ENCODE measurements around the gene ACP3.
"Not testable (repeated sequence)": the region's sequence is repeated elsewhere in the genome, so short reads cannot be mapped to it uniquely, and the experiment has no call there.

The ACP3 gene

GRCh38 chr3:132368515-132368914 is 51.3 kb downstream of the ACP3 start:
- no peak for DNase-seq (ENCODE audit: low spot score)

- no peak for DNase-seq (ENCODE audit: low spot score)
Measured at GRCh38 chr3:132368962-132369361, 51.8 kb downstream of the ACP3 start.

- DNase-seq (ENCODE audit: low spot score): not testable (repeated sequence)
Measured at GRCh38 chr3:132376945-132377354, 59.7 kb downstream of the ACP3 start.

- no peak for DNase-seq (ENCODE audit: low spot score)
Measured at GRCh38 chr3:132378048-132378762, 61.0 kb downstream of the ACP3 start.

GRCh38 chr3:132378846-132379245 is 61.6 kb downstream of the ACP3 start:
- no peak for DNase-seq (ENCODE audit: low spot score)

- no peak for DNase-seq (ENCODE audit: low spot score)
Measured at GRCh38 chr3:132380920-132381319, 63.7 kb downstream of the ACP3 start.

GRCh38 chr3:132381348-132381944 is 64.2 kb downstream of the ACP3 start:
- no peak for DNase-seq (ENCODE audit: low spot score)

GRCh38 chr3:132382267-132382666 is 65.1 kb downstream of the ACP3 start:
- DNase-seq (ENCODE audit: low spot score): no peak

- no peak for DNase-seq (ENCODE audit: low spot score)
Measured at GRCh38 chr3:132382688-132383194, 65.5 kb downstream of the ACP3 start.

GRCh38 chr3:132386259-132386658 is 69.1 kb downstream of the ACP3 start:
- no peak for DNase-seq (ENCODE audit: low spot score)

- not testable (repeated sequence) for DNase-seq (ENCODE audit: low spot score)
Measured at GRCh38 chr3:132392675-132393074, 75.5 kb downstream of the ACP3 start.

- DNase-seq (ENCODE audit: low spot score): no peak
Measured at GRCh38 chr3:132394320-132394719, 77.1 kb downstream of the ACP3 start.

- DNase-seq (ENCODE audit: low spot score): no peak
Measured at GRCh38 chr3:132395126-132395525, 77.9 kb downstream of the ACP3 start.

- DNase-seq (ENCODE audit: low spot score): no peak
Measured at GRCh38 chr3:132396255-132396654, 79.0 kb downstream of the ACP3 start.

GRCh38 chr3:132396776-132397175 is 79.6 kb downstream of the ACP3 start:
- not testable (repeated sequence) for DNase-seq (ENCODE audit: low spot score)

GRCh38 chr3:132399054-132399929 is 82.1 kb downstream of the ACP3 start:
- DNase-seq (ENCODE audit: low spot score): no peak

GRCh38 chr3:132401255-132401654 is 84.0 kb downstream of the ACP3 start:
- no peak for DNase-seq (ENCODE audit: low spot score)

GRCh38 chr3:132404276-132404675 is 87.1 kb downstream of the ACP3 start:
- DNase-seq (ENCODE audit: low spot score): no peak

GRCh38 chr3:132405188-132405587 is 88.0 kb downstream of the ACP3 start:
- no peak for DNase-seq (ENCODE audit: low spot score)

GRCh38 chr3:132405609-132406299 is 88.5 kb downstream of the ACP3 start:
- no peak for DNase-seq (ENCODE audit: low spot score)

GRCh38 chr3:132406587-132406986 is 89.4 kb downstream of the ACP3 start:
- no peak for DNase-seq (ENCODE audit: low spot score)

GRCh38 chr3:132407025-132407424 is 89.8 kb downstream of the ACP3 start:
- DNase-seq (ENCODE audit: low spot score): no peak

All from CD4-positive, alpha-beta T cell treated with Interleukin-6 at 100 ng/mL for 8 hours (primary cell).